Stomach smooth muscle (tissue), 2 donors: Measurements from ENCODE around the gene KDELR3.

ENCODE experiments used
- H3K27ac ChIP-seq: one replicate; pipeline ENCODE4 v1.7.0; 2013; ENCODE audit warnings: mild to moderate bottlenecking, low read length, inconsistent platforms
- H3K27me3 ChIP-seq, 2 donors: one replicate each; pipeline ENCODE4 v1.7.0; 2013; ENCODE audit warnings: low read length in 2 of 2; ENCODE audit not compliant: insufficient read depth in 2 of 2, control insufficient read depth in 1 of 2
- H3K36me3 ChIP-seq, 2 donors: one replicate each; pipeline ENCODE4 v1.7.0; 2013; ENCODE audit warnings: low read length in 2 of 2; ENCODE audit not compliant: control insufficient read depth in 2 of 2, insufficient read depth in 2 of 2
- H3K4me1 ChIP-seq: one replicate; pipeline ENCODE4 v1.7.0; 2013; ENCODE audit warnings: low read length; ENCODE audit not compliant: control insufficient read depth, insufficient read depth
- H3K4me3 ChIP-seq, 2 donors: one replicate each; pipeline ENCODE4 v1.7.0; 2013; ENCODE audit warnings: low read length in 2 of 2
- H3K9ac ChIP-seq, 2 donors: one replicate each; pipeline ENCODE4 v1.7.0; 2013; ENCODE audit warnings: low read length in 2 of 2, mild to moderate bottlenecking in 1 of 2
- H3K9me3 ChIP-seq, 2 donors: one replicate each; pipeline ENCODE4 v1.7.0; 2013; ENCODE audit warnings: low read length in 2 of 2; ENCODE audit not compliant: control insufficient read depth in 2 of 2
- donor health status: healthy.
- donor health status: Pancreatic carcinoma.

The KDELR3 gene

GRCh38 chr22:38485783-38486182 is 17.9 kb downstream of the KDELR3 start:
- Histone ChIP-seq H3K4me1 (peaks cover 7% of the 10 kb centered on the region), H3K36me3 (peaks cover 75 to 81% of the 10 kb centered on the region in 2 donors), H3K27me3 (no peaks in the 10 kb centered on the region), H3K9ac (no peak overlapping the region), H3K4me3 (no peak overlapping the region), H3K27ac (no peak overlapping the region), H3K9me3 (no peaks in the 10 kb centered on the region)

GRCh38 chr22:38487946-38488345 is 20.1 kb downstream of the KDELR3 start:
- no peak overlapping the region for H3K4me3 ChIP-seq
- peaks cover 14% of the 10 kb centered on the region for H3K4me1 ChIP-seq
- no peak overlapping the region for H3K27ac ChIP-seq
- H3K36me3 ChIP-seq, result peaks cover 68 to 77% of the 10 kb centered on the region in 2 donors
- H3K9me3 ChIP-seq, result no peaks in the 10 kb centered on the region
- H3K27me3 ChIP-seq, result no peaks in the 10 kb centered on the region
- H3K9ac ChIP-seq, result no peak overlapping the region

- Histone ChIP-seq H3K9ac (no peak overlapping the region), H3K36me3 (peaks cover 67 to 77% of the 10 kb centered on the region in 2 donors), H3K4me1 (peaks cover 14% of the 10 kb centered on the region), H3K27ac (no peak overlapping the region), H3K4me3 (no peak overlapping the region), H3K9me3 (no peaks in the 10 kb centered on the region), H3K27me3 (no peaks in the 10 kb centered on the region)
Measured at GRCh38 chr22:38489142-38489541, 21.2 kb downstream of the KDELR3 start.

GRCh38 chr22:38489561-38490145 is 21.8 kb downstream of the KDELR3 start:
- peaks cover 14% of the 10 kb centered on the region for H3K4me1 ChIP-seq
- no peaks in the 10 kb centered on the region for H3K27me3 ChIP-seq
- H3K9me3 ChIP-seq, result no peaks in the 10 kb centered on the region
- H3K4me3 ChIP-seq, result no peak overlapping the region
- H3K36me3 ChIP-seq, result peaks cover 69 to 77% of the 10 kb centered on the region in 2 donors
- H3K9ac ChIP-seq, result no peak overlapping the region
- peak overlapping the region; percentile 60 for H3K27ac ChIP-seq

GRCh38 chr22:38490475-38490874 is 22.6 kb downstream of the KDELR3 start:
- H3K27me3 ChIP-seq, result no peaks in the 10 kb centered on the region
- no peaks in the 10 kb centered on the region for H3K9me3 ChIP-seq
- H3K9ac ChIP-seq, result no peak overlapping the region
- H3K36me3 ChIP-seq, result peaks cover 69 to 78% of the 10 kb centered on the region in 2 donors
- H3K4me3 ChIP-seq, result peak overlapping the region in 1 of 2 donors; percentile 1
- peaks cover 14% of the 10 kb centered on the region for H3K4me1 ChIP-seq
- peak overlapping the region; percentile 60 for H3K27ac ChIP-seq

GRCh38 chr22:38490915-38491314 is 23.0 kb downstream of the KDELR3 start:
- Histone ChIP-seq H3K36me3 (peaks cover 69 to 77% of the 10 kb centered on the region in 2 donors), H3K4me1 (peaks cover 14% of the 10 kb centered on the region), H3K4me3 (peak overlapping the region in 1 of 2 donors; percentile 1), H3K27me3 (no peaks in the 10 kb centered on the region), H3K9me3 (no peaks in the 10 kb centered on the region), H3K9ac (no peak overlapping the region), H3K27ac (peak overlapping the region; percentile 60)

- no peaks in the 10 kb centered on the region for H3K9me3 ChIP-seq
- H3K36me3 ChIP-seq, result peaks cover 70 to 77% of the 10 kb centered on the region in 2 donors
- peak overlapping the region; percentile 58 for H3K27ac ChIP-seq
Measured at GRCh38 chr22:38491707-38492348, 23.9 kb downstream of the KDELR3 start.

GRCh38 chr22:38494498-38494897 is 26.6 kb downstream of the KDELR3 start:
- Histone ChIP-seq H3K27me3 (no peaks in the 10 kb centered on the region), H3K27ac (no peak overlapping the region), H3K36me3 (peaks cover 74 to 82% of the 10 kb centered on the region in 2 donors), H3K4me3 (no peak overlapping the region), H3K9ac (no peak overlapping the region), H3K9me3 (no peaks in the 10 kb centered on the region), H3K4me1 (peaks cover 14% of the 10 kb centered on the region)

More at GRCh38 chr22:38491707-38492348, 23.9 kb downstream of the KDELR3 start:
- Histone ChIP-seq H3K4me1 (peaks cover 14% of the 10 kb centered on the region), H3K4me3 (no peak overlapping the region), H3K27me3 (no peaks in the 10 kb centered on the region), H3K9ac (no peak overlapping the region)

- Histone ChIP-seq H3K4me1 (peaks cover 14% of the 10 kb centered on the region), H3K36me3 (peaks cover 73 to 82% of the 10 kb centered on the region in 2 donors), H3K9ac (no peak overlapping the region), H3K4me3 (no peak overlapping the region), H3K9me3 (no peaks in the 10 kb centered on the region), H3K27ac (no peak overlapping the region), H3K27me3 (no peaks in the 10 kb centered on the region)
Measured at GRCh38 chr22:38494939-38495338, 27.0 kb downstream of the KDELR3 start.

GRCh38 chr22:38497869-38498268 is 30.0 kb downstream of the KDELR3 start:
- H3K4me1 ChIP-seq, result peaks cover 5% of the 10 kb centered on the region
- peaks cover 58 to 75% of the 10 kb centered on the region in 2 donors for H3K36me3 ChIP-seq
- H3K9ac ChIP-seq, result no peak overlapping the region
- H3K4me3 ChIP-seq, result no peak overlapping the region
- H3K9me3 ChIP-seq, result no peaks in the 10 kb centered on the region
- no peaks in the 10 kb centered on the region for H3K27me3 ChIP-seq
- no peak overlapping the region for H3K27ac ChIP-seq
